GM19372 (cell line): Measurements from ENCODE around the gene ZNF689.

ENCODE experiments used
- ATAC-seq: cut with Tn5 transposase; IDR thresholded peaks from one replicate; pipeline ENCODE4 v1.9.1; 2021; ENCODE audit warnings: mild to moderate bottlenecking, low read depth, moderate library complexity; ENCODE audit not compliant: unreplicated experiment

ZNF689 gene

GRCh38 chr16:30609926-30610839 is at the start of gene ZNF689:
Gene ZNF689, minus strand, starts transcription at chr16:30610389. Its CDS starts 348 bp downstream, at chr16:30610041.
- peak; percentile 89 for ATAC-seq

GRCh38 chr16:30658731-30659506 is 48.7 kb upstream of the ZNF689 start:
- peak; percentile 44 for ATAC-seq

- peak; percentile 68 for ATAC-seq
These were observed 47.9 kb upstream of the ZNF689 start, which contains the start of gene FBRS for GRCh38 chr16:30657866-30658730. Gene FBRS, plus strand, starts transcription at chr16:30658431. Its CDS starts 1,088 bp downstream, at chr16:30659519.

- ATAC-seq: no peak
These were observed 47.0 kb upstream of the ZNF689 start for GRCh38 chr16:30656974-30657865.

- no peak for ATAC-seq
These were observed 46.2 kb upstream of the ZNF689 start for GRCh38 chr16:30656388-30656787.

- no peak for ATAC-seq
These were observed 45.7 kb upstream of the ZNF689 start for GRCh38 chr16:30655815-30656347.

- ATAC-seq: no peak
These were observed 44.7 kb upstream of the ZNF689 start for GRCh38 chr16:30654856-30655255.

GRCh38 chr16:30652718-30653117 is 42.5 kb upstream of the ZNF689 start:
- no peak for ATAC-seq

- no peak for ATAC-seq
These were observed 41.8 kb upstream of the ZNF689 start for GRCh38 chr16:30652005-30652296.

- peak; percentile 56 for ATAC-seq
These were observed 41.2 kb upstream of the ZNF689 start for GRCh38 chr16:30651124-30652004.

- ATAC-seq: peak; percentile 66
These were observed 40.4 kb upstream of the ZNF689 start, which contains the start of gene PRR14 for GRCh38 chr16:30650369-30651123. Gene PRR14, plus strand, starts transcription at chr16:30650960. Its CDS starts 686 bp downstream, at chr16:30651646.

GRCh38 chr16:30649725-30650368 is 39.7 kb upstream of the ZNF689 start:
- no peak for ATAC-seq

- no peak for ATAC-seq
These were observed 37.0 kb upstream of the ZNF689 start for GRCh38 chr16:30647274-30647571.

GRCh38 chr16:30645727-30646126 is 35.5 kb upstream of the ZNF689 start:
- no peak for ATAC-seq

GRCh38 chr16:30644334-30644830 is 34.2 kb upstream of the ZNF689 start:
- no peak for ATAC-seq

- ATAC-seq: no peak
These were observed 31.3 kb upstream of the ZNF689 start for GRCh38 chr16:30641378-30641982.

GRCh38 chr16:30637944-30638343 is 27.8 kb upstream of the ZNF689 start:
- ATAC-seq: no peak
